ENCODE data around the gene SLC37A2.
"Not testable (repeated sequence)": the region's sequence is repeated elsewhere in the genome, so short reads cannot be mapped to it uniquely, and the experiment has no call there.

SLC37A2 gene

DNA sequence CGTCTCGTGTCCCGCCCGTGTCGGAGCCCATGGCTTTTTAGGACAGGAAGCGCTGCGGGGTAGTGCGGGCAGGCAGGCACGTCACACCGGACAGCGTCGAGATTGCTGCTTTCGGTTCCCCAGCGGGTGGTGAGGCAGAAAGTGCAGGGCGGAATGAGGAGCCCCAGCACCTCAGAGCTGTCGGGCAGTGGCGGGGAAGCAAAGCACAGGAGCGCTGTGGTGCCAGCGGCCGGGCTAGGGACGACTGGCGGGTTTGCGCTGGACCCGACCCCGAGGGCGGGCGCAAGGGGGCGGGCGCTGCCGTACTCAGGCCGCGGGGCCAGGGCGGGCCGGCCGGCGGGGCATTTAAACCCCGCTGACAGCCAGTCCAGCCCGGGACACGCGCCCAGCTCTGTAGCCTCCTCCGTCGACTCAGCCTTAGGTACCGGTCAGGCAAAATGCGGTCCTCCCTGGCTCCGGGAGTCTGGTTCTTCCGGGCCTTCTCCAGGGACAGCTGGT, at the start of gene SLC37A2:
Gene SLC37A2, plus strand, starts transcription at position 375 of the 498 bp plus-strand sequence. Its CDS starts 63 bp downstream, at position 438.
- H3K9ac ChIP-seq (ENCODE audit: low read length) = peak within 1 kb of the TSS; percentile 83
- peak; percentile 82 for DNase-seq (ENCODE audit: low read depth)
- H3K36me3 ChIP-seq (ENCODE audit: control insufficient read depth, insufficient read depth, low read length, severe bottlenecking) = no peaks in the 10 kb centered on the region
- no peaks in the 10 kb centered on the region for H3K4me1 ChIP-seq (ENCODE audit: control insufficient read depth, insufficient read depth, low read length)
- no peaks in the 10 kb centered on the region for H3K27me3 ChIP-seq (replicated peaks; ENCODE audit: control insufficient read depth, insufficient read depth, low read length)
- no peaks in the 10 kb centered on the region for H3K9me3 ChIP-seq (ENCODE audit: control insufficient read depth, low read length)
- peak within 1 kb of the TSS; percentile 89 for H3K4me3 ChIP-seq (ENCODE audit: low read length)

DNA sequence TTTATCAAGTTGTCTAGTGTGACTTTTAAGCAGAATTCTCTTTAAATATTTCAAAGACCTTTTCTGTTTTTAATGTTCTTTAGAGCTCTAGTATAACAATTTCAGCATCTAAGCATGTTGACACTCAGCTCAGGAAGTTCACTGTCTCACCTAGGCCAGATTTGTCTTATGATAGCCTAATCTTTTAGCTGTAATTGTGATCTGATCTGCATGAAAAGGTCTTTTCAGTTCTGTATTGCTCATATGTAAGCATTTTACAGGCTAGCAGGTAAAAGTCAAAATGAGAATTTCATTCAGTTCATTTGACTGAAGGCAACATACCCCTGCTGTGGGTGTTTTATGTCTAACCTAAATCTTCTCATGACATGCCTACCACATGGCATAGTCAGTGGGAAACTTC, 46.7 kb upstream of the SLC37A2 start:
- Histone ChIP-seq H3K4me3 (ENCODE audit: low read length) (no peak overlapping the region), H3K36me3 (ENCODE audit: control insufficient read depth, insufficient read depth, low read length, severe bottlenecking) (no peaks in the 10 kb centered on the region), H3K9ac (ENCODE audit: low read length) (no peak overlapping the region), H3K27me3 (replicated peaks; ENCODE audit: control insufficient read depth, insufficient read depth, low read length) (no peaks in the 10 kb centered on the region), H3K9me3 (ENCODE audit: control insufficient read depth, low read length) (no peaks in the 10 kb centered on the region), H3K4me1 (ENCODE audit: control insufficient read depth, insufficient read depth, low read length) (no peaks in the 10 kb centered on the region)
- no peak for DNase-seq (ENCODE audit: low read depth)

DNA sequence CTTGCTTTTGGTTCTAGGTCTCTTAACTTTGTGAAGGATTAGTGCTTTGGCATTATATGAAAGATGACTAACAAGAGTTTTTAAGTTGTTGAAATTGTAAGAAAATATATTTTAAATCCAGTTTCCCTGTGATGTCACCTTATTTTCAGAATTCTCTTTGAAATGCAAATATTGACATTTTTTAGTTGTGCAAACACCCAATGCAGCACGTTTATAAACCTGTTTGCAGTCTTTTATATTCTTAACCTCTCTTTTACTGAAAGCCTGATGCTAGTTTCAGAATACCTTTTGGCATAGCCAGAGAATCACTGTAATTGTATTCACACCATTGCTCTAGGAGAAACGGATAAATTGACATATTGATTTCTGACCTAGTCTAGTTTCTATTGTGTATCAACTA, 42.8 kb upstream of the SLC37A2 start:
- Histone ChIP-seq H3K27me3 (replicated peaks; ENCODE audit: control insufficient read depth, insufficient read depth, low read length) (no peaks in the 10 kb centered on the region), H3K9me3 (ENCODE audit: control insufficient read depth, low read length) (no peaks in the 10 kb centered on the region)

DNA sequence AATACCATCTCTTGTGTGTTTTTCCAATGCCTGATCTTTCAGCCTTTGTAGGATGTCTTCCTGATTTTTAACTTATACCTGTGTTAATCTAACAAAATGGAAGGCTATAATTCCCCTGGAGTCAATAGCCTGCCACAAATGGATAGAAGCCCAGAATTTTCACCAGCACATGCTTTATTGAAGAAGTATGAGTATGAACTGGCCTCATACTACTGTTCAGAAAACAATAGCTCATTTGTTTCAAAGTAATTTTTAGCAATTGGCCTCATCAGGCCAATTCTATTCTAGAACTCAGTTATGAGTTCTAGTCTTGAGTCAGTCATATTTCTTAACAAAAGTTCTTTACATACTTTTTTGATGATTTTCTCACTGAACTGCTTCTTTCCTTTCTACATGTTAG, 40.6 kb upstream of the SLC37A2 start:
- Histone ChIP-seq H3K4me1 (ENCODE audit: control insufficient read depth, insufficient read depth, low read length) (no peaks in the 10 kb centered on the region), H3K36me3 (ENCODE audit: control insufficient read depth, insufficient read depth, low read length, severe bottlenecking) (no peaks in the 10 kb centered on the region), H3K27me3 (replicated peaks; ENCODE audit: control insufficient read depth, insufficient read depth, low read length) (no peaks in the 10 kb centered on the region), H3K9ac (ENCODE audit: low read length) (no peak overlapping the region), H3K4me3 (ENCODE audit: low read length) (no peak overlapping the region), H3K9me3 (ENCODE audit: control insufficient read depth, low read length) (no peaks in the 10 kb centered on the region)
- no peak for DNase-seq (ENCODE audit: low read depth)

More for the DNA sequence above, 42.8 kb upstream of the SLC37A2 start:
- no peak for DNase-seq (ENCODE audit: low read depth)
- no peak overlapping the region for H3K9ac ChIP-seq (ENCODE audit: low read length)
- H3K4me1 ChIP-seq (ENCODE audit: control insufficient read depth, insufficient read depth, low read length) = no peaks in the 10 kb centered on the region
- H3K36me3 ChIP-seq (ENCODE audit: control insufficient read depth, insufficient read depth, low read length, severe bottlenecking) = no peaks in the 10 kb centered on the region
- no peak overlapping the region for H3K4me3 ChIP-seq (ENCODE audit: low read length)

DNA sequence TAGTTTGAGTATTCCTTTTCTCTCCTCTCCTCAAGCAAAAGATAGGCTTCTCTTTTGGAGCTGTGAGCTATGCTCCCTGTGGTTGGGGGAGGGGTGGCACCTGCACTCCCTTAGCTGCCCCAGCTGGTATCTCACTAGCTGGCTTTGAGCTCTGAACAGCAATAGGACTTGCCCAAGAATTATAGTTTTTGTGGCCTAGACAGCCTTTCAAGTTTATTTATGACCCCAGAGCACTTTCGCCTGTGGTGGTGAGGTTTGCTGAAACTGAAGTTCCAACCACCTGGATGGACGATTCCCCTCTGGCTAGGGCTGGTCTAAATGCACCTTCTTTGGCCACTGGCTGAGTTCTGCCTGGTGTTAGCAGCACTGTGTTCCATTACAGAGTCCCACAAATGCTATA, 37.1 kb upstream of the SLC37A2 start:
- Histone ChIP-seq H3K36me3 (ENCODE audit: control insufficient read depth, insufficient read depth, low read length, severe bottlenecking) (no peaks in the 10 kb centered on the region), H3K27me3 (replicated peaks; ENCODE audit: control insufficient read depth, insufficient read depth, low read length) (no peaks in the 10 kb centered on the region), H3K9ac (ENCODE audit: low read length) (no peak overlapping the region), H3K9me3 (ENCODE audit: control insufficient read depth, low read length) (no peaks in the 10 kb centered on the region), H3K4me3 (ENCODE audit: low read length) (no peak overlapping the region), H3K4me1 (ENCODE audit: control insufficient read depth, insufficient read depth, low read length) (no peaks in the 10 kb centered on the region)
- DNase-seq (ENCODE audit: low read depth) = no peak

DNA sequence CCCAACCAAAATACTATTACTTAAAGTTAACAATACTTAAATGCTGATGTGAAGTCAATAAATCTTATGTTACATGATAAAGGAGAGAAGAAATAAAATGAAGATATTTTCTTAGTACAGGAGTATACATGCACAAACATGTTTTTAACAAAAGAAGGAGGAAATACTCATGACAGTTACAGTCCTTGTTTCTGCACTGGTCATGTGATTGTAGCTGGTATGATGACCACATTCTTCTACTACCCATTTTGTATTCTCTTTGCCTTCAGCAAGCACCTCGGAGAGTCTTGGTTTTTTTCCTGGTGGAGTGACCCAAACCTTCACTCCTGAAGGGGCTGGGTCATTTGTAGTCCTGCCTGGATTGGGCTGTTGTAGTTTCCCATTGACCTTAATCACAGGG, 33.7 kb upstream of the SLC37A2 start:
- not testable (repeated sequence) for DNase-seq (ENCODE audit: low read depth); H3K27me3 ChIP-seq (replicated peaks; ENCODE audit: control insufficient read depth, insufficient read depth, low read length); H3K4me1 ChIP-seq (ENCODE audit: control insufficient read depth, insufficient read depth, low read length); H3K9ac ChIP-seq (ENCODE audit: low read length); H3K9me3 ChIP-seq (ENCODE audit: control insufficient read depth, low read length); H3K36me3 ChIP-seq (ENCODE audit: control insufficient read depth, insufficient read depth, low read length, severe bottlenecking); H3K4me3 ChIP-seq (ENCODE audit: low read length)

DNA sequence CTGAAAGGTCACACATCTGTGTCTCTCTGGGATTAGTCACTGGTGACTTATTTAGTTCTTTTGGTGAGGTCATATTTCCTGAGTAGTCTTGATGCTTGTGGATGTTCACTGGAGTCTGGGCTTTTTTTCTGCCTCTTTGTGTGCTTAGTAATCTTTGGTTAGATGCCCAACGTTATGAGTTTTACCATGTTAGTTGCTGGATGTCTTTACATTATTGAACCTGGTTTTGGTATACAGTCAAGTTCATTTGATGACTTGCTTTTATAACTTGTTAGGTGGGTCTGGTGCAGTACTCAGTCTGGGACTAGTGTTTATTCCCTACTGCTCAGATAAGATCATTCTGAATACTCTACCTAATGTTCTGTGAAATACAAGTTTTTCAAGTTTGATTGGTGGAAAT, 26.2 kb upstream of the SLC37A2 start:
- Histone ChIP-seq H3K4me1 (ENCODE audit: control insufficient read depth, insufficient read depth, low read length) (peaks cover 23% of the 10 kb centered on the region), H3K9me3 (ENCODE audit: control insufficient read depth, low read length) (no peaks in the 10 kb centered on the region), H3K36me3 (ENCODE audit: control insufficient read depth, insufficient read depth, low read length, severe bottlenecking) (no peaks in the 10 kb centered on the region), H3K9ac (ENCODE audit: low read length) (no peak overlapping the region), H3K4me3 (ENCODE audit: low read length) (no peak overlapping the region), H3K27me3 (replicated peaks; ENCODE audit: control insufficient read depth, insufficient read depth, low read length) (no peaks in the 10 kb centered on the region)
- DNase-seq (ENCODE audit: low read depth) = no peak

DNA sequence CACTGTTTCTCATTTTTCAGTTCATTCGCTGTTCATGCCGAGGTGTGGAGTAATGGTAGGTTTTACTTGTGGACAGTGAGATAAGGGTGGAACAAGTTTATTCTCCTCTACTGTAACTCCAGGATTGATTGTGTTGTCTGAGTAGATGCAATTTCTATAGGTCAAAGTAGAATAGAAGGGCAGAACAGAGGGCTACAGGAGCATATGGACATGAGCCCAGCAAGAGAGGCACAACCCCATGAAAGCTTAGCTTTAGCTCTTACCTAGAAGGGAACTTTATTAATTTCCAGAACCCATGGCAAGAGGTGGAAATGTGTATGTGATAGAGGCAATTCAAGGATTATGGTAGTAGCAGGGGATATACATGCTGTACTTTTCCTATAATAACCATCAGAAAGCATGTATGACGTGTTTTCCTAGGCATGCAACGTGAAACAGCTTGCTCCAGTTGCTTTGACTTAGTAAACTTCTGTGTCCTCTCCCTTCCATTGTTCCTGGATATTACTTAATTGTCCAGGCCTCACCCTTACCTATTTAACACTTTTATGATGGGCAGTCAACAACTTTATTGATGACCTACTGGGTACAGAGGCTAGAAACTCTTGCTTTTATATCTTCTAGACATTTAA, 13.8 kb upstream of the SLC37A2 start:
- H3K4me3 ChIP-seq (ENCODE audit: low read length) = no peak overlapping the region
- H3K4me1 ChIP-seq (ENCODE audit: control insufficient read depth, insufficient read depth, low read length) = no peaks in the 10 kb centered on the region
- no peaks in the 10 kb centered on the region for H3K36me3 ChIP-seq (ENCODE audit: control insufficient read depth, insufficient read depth, low read length, severe bottlenecking)
- no peaks in the 10 kb centered on the region for H3K27me3 ChIP-seq (replicated peaks; ENCODE audit: control insufficient read depth, insufficient read depth, low read length)
- no peak for DNase-seq (ENCODE audit: low read depth)
- no peaks in the 10 kb centered on the region for H3K9me3 ChIP-seq (ENCODE audit: control insufficient read depth, low read length)
- H3K9ac ChIP-seq (ENCODE audit: low read length) = no peak overlapping the region

DNA sequence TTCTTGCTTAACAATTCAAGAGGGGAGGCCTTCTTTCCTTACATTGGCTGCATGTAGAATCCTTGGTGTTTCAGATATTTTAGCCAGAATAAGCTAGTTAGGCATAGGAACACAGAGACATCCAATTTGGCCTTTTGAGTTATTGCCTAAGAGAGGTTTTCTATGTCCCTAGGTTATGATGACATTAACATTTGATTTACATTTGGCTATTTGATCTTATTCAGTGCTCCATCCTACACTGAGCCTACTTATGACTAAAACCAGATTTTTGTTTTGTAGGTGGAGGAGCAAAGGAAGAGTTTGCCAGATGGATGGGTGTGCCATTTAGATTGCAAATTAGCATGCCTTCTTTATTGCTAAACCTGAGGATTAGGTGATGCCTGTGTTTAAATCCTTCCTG, 11.1 kb upstream of the SLC37A2 start:
- Histone ChIP-seq H3K9me3 (ENCODE audit: control insufficient read depth, low read length) (no peaks in the 10 kb centered on the region), H3K27me3 (replicated peaks; ENCODE audit: control insufficient read depth, insufficient read depth, low read length) (no peaks in the 10 kb centered on the region), H3K4me1 (ENCODE audit: control insufficient read depth, insufficient read depth, low read length) (no peaks in the 10 kb centered on the region), H3K36me3 (ENCODE audit: control insufficient read depth, insufficient read depth, low read length, severe bottlenecking) (no peaks in the 10 kb centered on the region), H3K4me3 (ENCODE audit: low read length) (no peak overlapping the region), H3K9ac (ENCODE audit: low read length) (no peak overlapping the region)
- no peak for DNase-seq (ENCODE audit: low read depth)

DNA sequence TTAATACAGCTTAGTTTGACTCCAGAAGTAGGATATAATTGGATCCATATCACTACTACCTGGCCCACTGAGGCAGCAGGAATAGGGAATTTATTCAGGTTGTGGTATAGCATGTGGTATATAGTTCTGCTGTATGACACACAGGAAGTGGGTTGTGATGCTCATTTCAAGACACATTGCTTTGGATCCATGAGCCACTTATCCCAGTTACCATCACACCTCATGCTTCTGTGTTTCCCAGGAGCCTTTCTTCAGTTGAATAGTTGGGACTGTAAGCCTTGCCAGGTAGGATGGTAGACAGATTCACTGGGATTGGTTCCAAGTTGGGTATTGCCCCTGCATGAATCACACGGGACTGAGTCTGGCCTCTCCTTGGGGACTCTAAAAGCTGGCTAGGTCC, 9.9 kb upstream of the SLC37A2 start:
- no peak for DNase-seq (ENCODE audit: low read depth)
- Histone ChIP-seq H3K4me1 (ENCODE audit: control insufficient read depth, insufficient read depth, low read length) (no peaks in the 10 kb centered on the region), H3K9ac (ENCODE audit: low read length) (no peak overlapping the region), H3K27me3 (replicated peaks; ENCODE audit: control insufficient read depth, insufficient read depth, low read length) (no peaks in the 10 kb centered on the region), H3K9me3 (ENCODE audit: control insufficient read depth, low read length) (no peaks in the 10 kb centered on the region), H3K36me3 (ENCODE audit: control insufficient read depth, insufficient read depth, low read length, severe bottlenecking) (no peaks in the 10 kb centered on the region), H3K4me3 (ENCODE audit: low read length) (no peak overlapping the region)

DNA sequence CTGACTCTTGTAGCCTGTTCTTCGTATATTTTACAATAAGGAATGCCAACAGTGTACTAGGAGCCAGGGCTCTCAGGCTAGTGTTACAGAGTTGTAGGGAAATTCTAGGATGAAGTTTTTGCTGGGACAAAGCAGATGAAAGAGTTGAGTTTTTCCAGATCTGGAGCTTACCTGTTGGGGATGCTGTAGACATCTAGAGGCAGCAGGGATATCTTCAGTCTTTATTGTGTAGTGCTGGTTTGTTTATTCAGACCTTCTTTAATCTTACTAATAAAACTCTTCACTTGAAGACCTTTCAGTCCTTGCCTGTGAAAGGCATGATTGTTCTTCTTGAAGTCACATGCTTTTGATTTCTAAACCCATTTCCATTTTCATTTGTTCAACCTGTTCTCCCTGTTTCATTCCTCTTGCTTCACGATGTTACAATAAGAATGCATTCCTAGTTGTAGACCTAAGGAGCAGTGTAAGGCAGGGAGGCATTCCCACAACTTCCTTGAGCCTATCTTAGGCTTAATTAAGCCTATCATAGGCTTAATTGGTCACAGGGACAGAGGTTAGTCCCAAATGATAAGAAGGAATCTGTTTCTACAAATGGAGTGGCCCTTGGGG, 7.9 kb upstream of the SLC37A2 start:
- Histone ChIP-seq H3K9ac (ENCODE audit: low read length) (no peak overlapping the region), H3K9me3 (ENCODE audit: control insufficient read depth, low read length) (no peaks in the 10 kb centered on the region), H3K27me3 (replicated peaks; ENCODE audit: control insufficient read depth, insufficient read depth, low read length) (no peaks in the 10 kb centered on the region), H3K4me1 (ENCODE audit: control insufficient read depth, insufficient read depth, low read length) (no peaks in the 10 kb centered on the region), H3K4me3 (ENCODE audit: low read length) (no peak overlapping the region), H3K36me3 (ENCODE audit: control insufficient read depth, insufficient read depth, low read length, severe bottlenecking) (no peaks in the 10 kb centered on the region)
- no peak for DNase-seq (ENCODE audit: low read depth)

DNA sequence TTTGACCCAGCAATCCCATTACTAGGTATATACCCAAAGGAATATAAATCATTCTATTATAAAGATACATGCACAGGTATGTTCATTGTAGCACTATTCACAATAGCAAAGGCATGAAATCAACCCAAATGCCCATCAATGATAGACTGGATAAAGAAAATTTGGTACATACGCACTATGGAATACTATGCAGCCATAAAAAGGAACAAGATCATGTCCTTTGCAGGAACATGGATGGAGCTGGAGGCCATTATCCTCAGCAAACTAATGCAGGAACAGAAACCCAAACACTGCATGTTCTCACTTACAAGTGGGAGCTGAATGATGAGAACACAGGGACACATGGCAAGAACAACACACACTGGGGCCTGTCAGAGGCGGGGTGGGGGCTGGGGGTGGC, 7.0 kb upstream of the SLC37A2 start:
- not testable (repeated sequence) for H3K36me3 ChIP-seq (ENCODE audit: control insufficient read depth, insufficient read depth, low read length, severe bottlenecking)

More for the DNA sequence above, 7.0 kb upstream of the SLC37A2 start:
- not testable (repeated sequence) for H3K27me3 ChIP-seq (replicated peaks; ENCODE audit: control insufficient read depth, insufficient read depth, low read length); H3K4me1 ChIP-seq (ENCODE audit: control insufficient read depth, insufficient read depth, low read length); DNase-seq (ENCODE audit: low read depth); H3K9ac ChIP-seq (ENCODE audit: low read length); H3K4me3 ChIP-seq (ENCODE audit: low read length); H3K9me3 ChIP-seq (ENCODE audit: control insufficient read depth, low read length)

Measured in adipocyte (in vitro differentiated cells).